Suprapubic skin (tissue), 3 donors: ENCODE results near the gene MRC2.

Source experiments
- CTCF ChIP-seq, 2 donors: fragments of 200-600 bp in 1 of 2; fragments of 450-650 bp in 1 of 2; sonication (generic) in 1 of 2; IDR thresholded peaks; one replicate each; pipeline ENCODE4 v1.5.1; 2016 to 2019; ENCODE audit warnings: antibody characterized with exemption in 2 of 2, mild to moderate bottlenecking in 1 of 2, moderate library complexity in 1 of 2
- POLR2A ChIP-seq, 2 donors: fragments of 450-650 bp; IDR thresholded peaks; one replicate each; pipeline ENCODE4 v1.6.1; 2017; ENCODE audit warnings: antibody characterized with exemption in 2 of 2, mild to moderate bottlenecking in 2 of 2, moderate library complexity in 2 of 2

- TF ChIP-seq POLR2A (IDR thresholded peaks at IDR 0.05) (no peak), CTCF (IDR thresholded peaks at IDR 0.05) (no peak)
Observed at GRCh38 chr17:62580947-62581346, 46.5 kb upstream of the MRC2 start.
